Left cardiac atrium (tissue), 4 donors: ENCODE measurements around the gene MDGA2. TPM values are rescaled to one million over a fixed set of nuclear protein-coding genes. Genes with fewer than 3 reads are reported as not detected.
"Not testable (repeated sequence)": the region's sequence is repeated elsewhere in the genome, so short reads cannot be mapped to it uniquely, and the experiment has no call there.

Experiments
- ATAC-seq, 2 donors: fragments of 200-7000 bp; cut with Tn5 transposase; one replicate each; pipeline ENCODE4 v1.9.1; 2020; ENCODE audit warnings: mild to moderate bottlenecking in 2 of 2, moderate library complexity in 2 of 2
- DNase-seq: peaks from one replicate; pipeline ENCODE4 v3.0.0-alpha.2; 2020
- intact Hi-C, 2 donors: fragments of 100-400 bp; cut with DNase I; formaldehyde crosslinking; loops; one replicate each; pipeline versions ENCODE4 v1.14.1 to v1.15.1; 2022 to 2023
- total RNA-seq, 2 donors: library from RNA; stranded (reverse); fragmentation: NEBNext Ultra II Directional; extraction: Animal tissue kit (Norgen Biotek cat#: 25700); gene quantifications; one replicate each; pipeline ENCODE4 v1.2.1, GENCODE V29; 2021
- donor health status: DM: no; HTN: yes; CAD: no.
- donor health status: DM: no; HTN: yes; CAD: no; lungs with severe emphysema.
- donor health status: DM: yes; HTN: yes; CAD: no.
- donor health status: Dilated cardiomyopathy.

The MDGA2 gene
- total RNA-seq, 2 donors from 2014 or later, result 0.09 TPM; not detected in 1

- ATAC-seq (no peak), DNase-seq (no peak)
- intact Hi-C loops, result no loop called here
Observed at GRCh38 chr14:47270715-47271114, 404.7 kb downstream of the MDGA2 start.

- DNase-seq (no peak), ATAC-seq (no peak)
- intact Hi-C loops, result no loop called here
Observed at GRCh38 chr14:47269756-47270492, 405.5 kb downstream of the MDGA2 start.

- intact Hi-C loops, result no loop called here
- no peak for DNase-seq
- ATAC-seq, result no peak
Observed at GRCh38 chr14:47264842-47265241, 410.6 kb downstream of the MDGA2 start.

GRCh38 chr14:47262801-47263200 lies 412.6 kb downstream of the MDGA2 start:
- intact Hi-C loops, result no loop called here
- ATAC-seq, result no peak
- no peak for DNase-seq

DNA sequence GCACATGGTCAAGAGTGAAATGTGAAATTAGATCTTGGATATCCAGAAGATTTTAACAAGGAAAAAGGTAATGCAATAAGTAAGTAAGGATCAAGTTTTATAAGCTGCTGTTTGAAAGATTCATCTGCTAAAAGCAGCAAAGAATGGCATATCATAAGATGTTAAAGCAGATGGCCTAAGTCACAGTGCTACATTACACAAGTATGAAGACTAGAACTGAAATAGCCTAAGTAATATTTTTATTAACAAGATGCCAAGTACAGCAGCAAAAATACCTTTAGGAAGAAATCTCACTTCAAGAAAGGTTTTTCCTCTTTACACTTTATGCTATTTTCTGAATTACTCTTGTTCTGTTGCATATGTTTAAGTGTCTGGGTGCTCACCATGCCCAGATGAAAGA lies 414.1 kb downstream of the MDGA2 start:
- ATAC-seq, result no peak
- intact Hi-C loops, result no loop called here
- DNase-seq, result no peak

GRCh38 chr14:47259796-47260195 lies 415.6 kb downstream of the MDGA2 start:
- ATAC-seq (no peak), DNase-seq (no peak)
- intact Hi-C loops, result no loop called here

- no peak for ATAC-seq
- intact Hi-C loops, result no loop called here
Observed at GRCh38 chr14:47257013-47257412, 418.4 kb downstream of the MDGA2 start.

DNA sequence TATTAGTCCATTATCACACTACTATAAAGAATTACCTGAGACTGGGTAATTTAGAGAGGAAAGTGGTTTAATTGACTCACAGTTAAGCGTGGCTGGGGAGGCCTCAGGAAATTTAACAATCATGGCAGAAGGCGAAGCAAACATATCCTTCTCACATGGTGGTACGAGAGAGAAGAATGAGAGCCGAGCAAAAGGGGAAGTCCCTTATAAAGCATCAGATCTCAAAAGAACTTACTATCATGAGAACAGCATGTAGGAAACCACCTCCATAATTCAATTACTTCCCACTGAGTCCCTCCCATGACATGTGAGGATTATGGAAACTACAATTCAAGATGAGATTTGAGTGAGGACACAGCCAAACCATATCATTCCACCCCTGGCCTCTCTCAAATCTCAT lies 422.6 kb downstream of the MDGA2 start:
- ATAC-seq (no peak), DNase-seq (no peak)
- intact Hi-C loops, result no loop called here

More at GRCh38 chr14:47257013-47257412, 418.4 kb downstream of the MDGA2 start:
- no peak for DNase-seq

- no peak for ATAC-seq
- intact Hi-C loops, result no loop called here
- DNase-seq, result no peak
Observed at GRCh38 chr14:47246367-47246766, 429.0 kb downstream of the MDGA2 start.

GRCh38 chr14:47242579-47242978 lies 432.8 kb downstream of the MDGA2 start:
- ATAC-seq, DNase-seq, intact Hi-C loops: not testable (repeated sequence)

DNA sequence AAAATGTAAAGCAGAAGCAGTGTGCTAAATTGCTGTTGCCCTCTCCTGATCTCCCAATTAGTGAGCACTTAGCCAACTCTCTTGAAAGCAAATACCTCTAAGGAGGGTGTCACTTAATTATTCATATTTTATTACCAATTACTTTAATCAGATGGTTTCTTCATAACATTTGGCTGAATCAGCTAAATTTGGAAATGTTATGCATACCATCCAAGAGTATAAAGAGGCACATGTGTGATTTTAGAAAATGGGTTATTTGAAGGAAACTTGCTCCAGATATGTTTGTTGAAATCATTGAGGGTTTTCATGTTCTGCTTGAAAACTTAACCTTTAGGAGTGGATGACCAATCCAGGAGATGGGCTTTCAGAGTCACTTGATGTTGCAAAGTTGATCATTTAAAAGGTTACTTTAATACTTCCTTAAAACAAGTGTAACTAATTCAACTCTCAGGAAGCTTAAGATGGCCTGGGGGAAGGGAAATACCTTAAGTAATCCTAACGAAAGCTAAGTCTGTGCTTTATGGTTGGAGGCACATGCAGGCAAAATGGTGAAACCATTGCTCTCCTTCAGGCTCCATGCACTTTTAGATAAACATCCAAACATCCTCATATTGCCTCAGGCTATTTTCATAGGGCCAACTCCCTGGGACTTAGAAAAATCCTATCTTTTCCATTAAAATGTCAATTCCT lies 434.5 kb downstream of the MDGA2 start:
- intact Hi-C loops, result no loop called here

DNA sequence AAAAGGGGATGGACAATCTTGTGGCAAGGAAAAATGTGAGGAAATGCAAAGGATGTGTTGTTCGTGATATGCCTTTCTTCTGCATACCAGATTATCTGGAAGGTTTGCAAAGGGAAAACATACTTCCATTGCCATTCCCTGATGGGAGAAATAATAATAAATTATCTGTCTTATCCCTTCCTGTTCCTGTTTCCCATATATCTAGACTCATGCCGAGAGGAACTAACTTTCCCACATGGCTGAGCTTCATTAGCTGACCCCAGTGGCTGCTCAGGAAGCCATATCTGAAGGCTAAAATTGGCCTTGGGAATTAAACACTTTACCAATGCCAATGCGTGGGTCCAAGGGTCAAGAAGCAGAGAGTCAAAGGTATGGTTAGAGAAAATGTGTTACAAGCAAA lies 439.8 kb downstream of the MDGA2 start:
- DNase-seq (no peak), ATAC-seq (no peak)
- intact Hi-C loops, result no loop called here

More for the DNA sequence above, 434.5 kb downstream of the MDGA2 start:
- no peak for ATAC-seq
- DNase-seq, result no peak

GRCh38 chr14:47226877-47227520 lies 448.4 kb downstream of the MDGA2 start:
- intact Hi-C loops, result no loop called here
- DNase-seq (no peak), ATAC-seq (no peak)

GRCh38 chr14:47223656-47224055 lies 451.7 kb downstream of the MDGA2 start:
- DNase-seq (no peak), ATAC-seq (no peak)
- intact Hi-C loops, result no loop called here

DNA sequence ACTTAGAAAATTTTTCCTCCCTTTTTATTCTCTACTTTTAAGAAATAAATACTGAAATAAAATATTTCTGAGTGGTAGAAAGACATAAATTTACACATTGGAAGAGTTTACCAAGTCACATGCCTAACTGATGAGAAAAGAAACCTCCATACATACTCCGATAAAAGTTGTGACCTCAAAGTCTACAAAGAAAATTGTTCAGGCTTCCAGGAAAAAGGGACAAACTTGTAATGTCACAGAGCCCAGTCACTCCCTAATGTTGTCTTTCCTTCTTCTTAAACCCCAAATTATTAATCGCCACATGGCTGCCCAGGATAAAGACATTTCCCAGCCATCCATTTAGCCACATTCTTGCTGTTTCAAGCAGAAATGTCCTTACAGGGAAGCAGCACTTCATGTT lies 455.3 kb downstream of the MDGA2 start:
- intact Hi-C loops, result no loop called here
- no peak for DNase-seq
- no peak for ATAC-seq

- ATAC-seq (no peak), DNase-seq (no peak)
- intact Hi-C loops, result no loop called here
Observed at GRCh38 chr14:47211263-47211662, 464.1 kb downstream of the MDGA2 start.

DNA sequence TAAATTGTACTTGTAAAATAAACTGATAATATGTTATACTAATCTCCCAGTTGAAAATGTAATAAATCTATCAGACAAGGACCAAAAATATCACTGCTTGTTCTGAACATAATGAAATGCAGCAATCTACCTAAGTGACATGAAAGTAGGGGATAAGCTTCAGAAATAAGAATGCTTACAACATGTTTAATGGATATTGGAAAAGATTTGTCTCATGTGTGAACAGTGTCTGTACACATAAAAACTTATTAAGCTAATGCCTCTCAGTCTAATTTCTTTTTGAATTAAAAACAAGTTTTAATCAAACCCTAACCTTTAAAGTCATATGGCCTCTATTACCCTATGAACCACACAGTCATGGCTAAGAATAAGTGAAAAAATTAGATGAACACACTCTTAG lies 465.3 kb downstream of the MDGA2 start:
- intact Hi-C loops, result no loop called here
- no peak for DNase-seq
- ATAC-seq, result no peak

DNA sequence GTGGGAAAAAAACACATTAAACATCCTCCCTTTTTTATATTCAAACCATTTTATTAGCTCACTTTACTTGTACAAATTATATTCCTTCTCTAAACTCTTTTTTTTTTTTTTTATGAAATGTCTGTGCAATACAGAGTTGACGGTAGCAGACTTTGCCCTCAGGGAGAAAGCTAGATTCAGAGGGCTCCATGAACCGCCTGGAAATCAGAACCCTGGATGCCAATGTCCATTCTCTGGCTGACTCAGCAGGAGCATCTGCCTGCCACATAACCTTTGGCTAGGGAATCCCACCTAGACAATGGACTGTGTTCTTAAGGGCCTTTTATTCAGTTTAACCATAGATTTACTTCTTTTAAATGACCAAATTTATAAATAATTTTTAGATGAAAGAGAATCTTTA lies 467.0 kb downstream of the MDGA2 start:
- no peak for DNase-seq
- intact Hi-C loops, result no loop called here
- ATAC-seq, result no peak

DNA sequence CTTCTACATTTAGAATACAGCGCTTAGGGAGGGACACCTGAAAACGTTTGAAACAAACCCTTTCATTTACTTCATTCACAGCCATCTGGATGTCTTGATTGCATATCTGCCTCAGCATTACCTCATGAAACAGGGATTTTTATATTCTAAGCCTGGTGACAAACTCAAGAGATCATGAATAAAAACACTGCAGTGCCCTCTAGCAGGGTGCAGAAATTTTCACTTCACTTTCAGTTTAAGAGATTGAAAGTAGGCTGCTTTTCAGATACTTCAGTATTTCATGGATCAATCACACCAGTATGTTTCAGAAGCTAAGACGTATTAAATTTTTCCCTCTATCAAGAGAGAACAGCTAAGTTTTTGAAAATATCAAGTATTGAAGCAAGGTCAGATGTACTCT lies 467.8 kb downstream of the MDGA2 start:
- DNase-seq (no peak), ATAC-seq (no peak)
- intact Hi-C loops, result no loop called here

- intact Hi-C loops, result no loop called here
- DNase-seq, result no peak
- no peak for ATAC-seq
Observed at GRCh38 chr14:47200740-47201139, 474.7 kb downstream of the MDGA2 start.
